Endothelial cell of umbilical vein (primary cell): Measurements from ENCODE around the gene CEBPA.

Experiments
- CTCF ChIP-seq, 2 donors: IDR thresholded peaks; 1 replicate in 1 of 2; 2 replicates in 1 of 2; pipeline ENCODE4 v1.5.1; 2011; ENCODE audit warnings: low read length in 2 of 2, mild to moderate bottlenecking in 2 of 2, moderate library complexity in 2 of 2, control low read depth in 1 of 2, inconsistent platforms in 1 of 2, low read depth in 1 of 2; ENCODE audit not compliant: insufficient read depth in 1 of 2; ENCODE audit errors: extremely low read depth in 1 of 2
- EZH2 ChIP-seq: IDR thresholded peaks from 2 replicates; pipeline ENCODE4 v1.6.1; 2012; ENCODE audit warnings: borderline replicate concordance, low read depth, mild to moderate bottlenecking, moderate library complexity, low read length, inconsistent platforms; ENCODE audit not compliant: severe bottlenecking
- MAX ChIP-seq: IDR thresholded peaks from 2 replicates; pipeline ENCODE4 v1.6.1; 2011; ENCODE audit not compliant: insufficient read depth, insufficient read length
- MYC ChIP-seq: IDR thresholded peaks from one replicate; pipeline ENCODE4 v1.6.1; 2011; ENCODE audit warnings: mild to moderate bottlenecking, low read depth, low read length
- POLR2A ChIP-seq: IDR thresholded peaks from 2 replicates; pipeline ENCODE4 v1.6.1; 2012; ENCODE audit warnings: low read depth, mild to moderate bottlenecking, control low read depth, low read length

- TF ChIP-seq POLR2A, result no peak
- TF ChIP-seq CTCF (IDR thresholded peaks at IDR 0.05; ENCODE audit: extremely low read depth in 1 of 2, insufficient read depth in 1 of 2, low read depth in 1 of 2, low read length in 2 of 2), result no peak
- no peak for TF ChIP-seq MYC
- no peak for TF ChIP-seq MAX
- no peak for TF ChIP-seq EZH2
Observed at GRCh38 chr19:33280351-33280921, 21.9 kb downstream of the CEBPA start.
